ENCODE results near the gene C5orf15. TPM values are rescaled to one million over a fixed set of nuclear protein-coding genes. Genes with fewer than 3 reads are reported as not detected.

C5orf15 gene
- total RNA-seq, 1 experiment from 2014 or later, result 63.2 TPM

GRCh38 chr5:133974142-133974541, 5.7 kb upstream of the C5orf15 start:
- intact Hi-C loops (cut with micrococcal nuclease; ENCODE audit: unreplicated experiment), result no loop called here
- Histone ChIP-seq H3K27ac (ENCODE audit: low read length) (no peak overlapping the region), H3K36me3 (ENCODE audit: control insufficient read depth, insufficient read depth, low read length) (peaks cover 13% of the 10 kb centered on the region), H3K4me1 (ENCODE audit: control insufficient read depth, insufficient read depth, low read length) (no peaks in the 10 kb centered on the region), H3K4me3 (ENCODE audit: low read depth in 2 of 2, low read length in 2 of 2) (no peak overlapping the region), H3K9me3 (ENCODE audit: control insufficient read depth, insufficient read depth, low read depth, low read length) (no peaks in the 10 kb centered on the region), H3K27me3 (ENCODE audit: control insufficient read depth, insufficient read depth, low read length) (no peaks in the 10 kb centered on the region)
- TF ChIP-seq REST (IDR thresholded peaks at IDR 0.05; ENCODE audit: insufficient read depth in 1 of 2, low read depth in 2 of 2, low read length in 1 of 2) (no peak), POLR2AphosphoS5 (IDR thresholded peaks at IDR 0.05; ENCODE audit: low read depth, low read length) (no peak), SIN3A (IDR thresholded peaks at IDR 0.05; ENCODE audit: borderline replicate concordance, insufficient read depth, low read depth, low read length) (no peak), TCF7L2 (IDR thresholded peaks at IDR 0.05; ENCODE audit: low read depth, low read length) (no peak), CTCF (IDR thresholded peaks at IDR 0.05) (no peak)
- CTCF ChIA-PET, result no interaction called here
- BruUV-seq (replicated peaks), result no TSS peak
- ATAC-seq (no peak), DNase-seq (ENCODE audit: low read depth, low spot score) (no peak)
- POLR2A ChIA-PET, result no interaction called here
- in situ Hi-C loops (cut with HindIII; ENCODE audit: low pct_unique_long_range_greater_than_20kb, low sequenced_read_pairs), result no loop called here

- peaks cover 10% of the 10 kb centered on the region for H3K36me3 ChIP-seq (ENCODE audit: control insufficient read depth, insufficient read depth, low read length)
- ATAC-seq, result no peak
- no peak overlapping the region for H3K27ac ChIP-seq (ENCODE audit: low read length)
- TF ChIP-seq TCF7L2 (IDR thresholded peaks at IDR 0.05; ENCODE audit: low read depth, low read length), result no peak
- no peak for TF ChIP-seq SIN3A (IDR thresholded peaks at IDR 0.05; ENCODE audit: borderline replicate concordance, insufficient read depth, low read depth, low read length)
- no peak for TF ChIP-seq POLR2AphosphoS5 (IDR thresholded peaks at IDR 0.05; ENCODE audit: low read depth, low read length)
- no peak for TF ChIP-seq REST (IDR thresholded peaks at IDR 0.05; ENCODE audit: insufficient read depth in 1 of 2, low read depth in 2 of 2, low read length in 1 of 2)
- TF ChIP-seq CTCF (IDR thresholded peaks at IDR 0.05), result no peak
- no peaks in the 10 kb centered on the region for H3K9me3 ChIP-seq (ENCODE audit: control insufficient read depth, insufficient read depth, low read depth, low read length)
- H3K27me3 ChIP-seq (ENCODE audit: control insufficient read depth, insufficient read depth, low read length), result no peaks in the 10 kb centered on the region
- peaks cover 5% of the 10 kb centered on the region for H3K4me1 ChIP-seq (ENCODE audit: control insufficient read depth, insufficient read depth, low read length)
- no TSS peak for BruUV-seq (replicated peaks)
- intact Hi-C loops (cut with micrococcal nuclease; ENCODE audit: unreplicated experiment) (no loop called here), in situ Hi-C loops (cut with HindIII; ENCODE audit: low pct_unique_long_range_greater_than_20kb, low sequenced_read_pairs) (no loop called here)
- POLR2A ChIA-PET, result interaction anchor here (0.6 kb wide), 1 partner anchor 10 kb away, joined by 6 read pairs; no protein-coding TSS in a partner anchor
- no peak for DNase-seq (ENCODE audit: low read depth, low spot score)
- CTCF ChIA-PET, result no interaction called here
- H3K4me3 ChIP-seq (ENCODE audit: low read depth in 2 of 2, low read length in 2 of 2), result no peak overlapping the region
Observed at GRCh38 chr5:133970325-133970909, 2.0 kb upstream of the C5orf15 start.
